Renal pelvis (tissue), 4 donors: Measurements from ENCODE around the gene CACNG3. TPM values are rescaled to one million over a fixed set of nuclear protein-coding genes. Genes with fewer than 3 reads are reported as not detected.
"Not testable (repeated sequence)": the region's sequence is repeated elsewhere in the genome, so short reads cannot be mapped to it uniquely, and the experiment has no call there.

Experiments
- DNase-seq: peaks from one replicate; pipeline ENCODE4 v3.0.0-alpha.2; 2013
- polyA plus RNA-seq, 3 donors: library from polyadenylated mRNA; unstranded; fragments of 120-200 nt; gene quantifications; one replicate each; pipeline ENCODE4 v1.2.1, GENCODE V29; 2013; ENCODE audit not compliant: insufficient read length in 3 of 3

The CACNG3 gene
- polyA plus RNA-seq, 3 donors = 0.03 TPM; not detected in 2

GRCh38 chr16:24332178-24332577 is 76.0 kb downstream of the CACNG3 start:
- DNase-seq = no peak

GRCh38 chr16:24332582-24333090 is 76.5 kb downstream of the CACNG3 start:
- no peak for DNase-seq

- no peak for DNase-seq
Measured at GRCh38 chr16:24336491-24336890, 80.4 kb downstream of the CACNG3 start.

- DNase-seq = no peak
Measured at GRCh38 chr16:24337013-24337412, 80.9 kb downstream of the CACNG3 start.

GRCh38 chr16:24343829-24344228 is 87.7 kb downstream of the CACNG3 start:
- DNase-seq = not testable (repeated sequence)

- no peak for DNase-seq
Measured at GRCh38 chr16:24344784-24345183, 88.6 kb downstream of the CACNG3 start.

- DNase-seq = no peak
Measured at GRCh38 chr16:24345704-24346103, 89.6 kb downstream of the CACNG3 start.

GRCh38 chr16:24346734-24347133 is 90.6 kb downstream of the CACNG3 start:
- DNase-seq = no peak

- DNase-seq = no peak
Measured at GRCh38 chr16:24347556-24347955, 91.4 kb downstream of the CACNG3 start.

GRCh38 chr16:24348545-24349290 is 92.6 kb downstream of the CACNG3 start:
- DNase-seq = no peak

- no peak for DNase-seq
Measured at GRCh38 chr16:24349320-24349719, 93.2 kb downstream of the CACNG3 start.

- no peak for DNase-seq
Measured at GRCh38 chr16:24352746-24353145, 96.6 kb downstream of the CACNG3 start.

- DNase-seq = no peak
Measured at GRCh38 chr16:24353622-24354021, 97.5 kb downstream of the CACNG3 start.

GRCh38 chr16:24357511-24357910 is 101.4 kb downstream of the CACNG3 start:
- DNase-seq = no peak

- no peak for DNase-seq
Measured at GRCh38 chr16:24358117-24358516, 102.0 kb downstream of the CACNG3 start.

GRCh38 chr16:24359490-24359889 is 103.4 kb downstream of the CACNG3 start:
- no peak for DNase-seq

GRCh38 chr16:24360936-24361335 is 104.8 kb downstream of the CACNG3 start:
- DNase-seq = no peak

- no peak for DNase-seq
Measured at GRCh38 chr16:24364596-24364995, 108.5 kb downstream of the CACNG3 start.

GRCh38 chr16:24367186-24367710 is 111.1 kb downstream of the CACNG3 start:
- no peak for DNase-seq

GRCh38 chr16:24372824-24373223 is 116.7 kb downstream of the CACNG3 start:
- no peak for DNase-seq

GRCh38 chr16:24378999-24379398 is 122.9 kb downstream of the CACNG3 start:
- DNase-seq = no peak

- DNase-seq = no peak
Measured at GRCh38 chr16:24381470-24382118, 125.5 kb downstream of the CACNG3 start.

GRCh38 chr16:24382762-24383407 is 126.8 kb downstream of the CACNG3 start:
- no peak for DNase-seq
